MV-4-11 (cell line): ENCODE measurements around the gene OR5A2.
"Not testable (repeated sequence)": the region's sequence is repeated elsewhere in the genome, so short reads cannot be mapped to it uniquely, and the experiment has no call there.

ENCODE experiments used
- DNase-seq: peaks from one replicate; lab custom pipeline; 2025; lab: John Stamatoyannopoulos, UW

The OR5A2 gene

DNA sequence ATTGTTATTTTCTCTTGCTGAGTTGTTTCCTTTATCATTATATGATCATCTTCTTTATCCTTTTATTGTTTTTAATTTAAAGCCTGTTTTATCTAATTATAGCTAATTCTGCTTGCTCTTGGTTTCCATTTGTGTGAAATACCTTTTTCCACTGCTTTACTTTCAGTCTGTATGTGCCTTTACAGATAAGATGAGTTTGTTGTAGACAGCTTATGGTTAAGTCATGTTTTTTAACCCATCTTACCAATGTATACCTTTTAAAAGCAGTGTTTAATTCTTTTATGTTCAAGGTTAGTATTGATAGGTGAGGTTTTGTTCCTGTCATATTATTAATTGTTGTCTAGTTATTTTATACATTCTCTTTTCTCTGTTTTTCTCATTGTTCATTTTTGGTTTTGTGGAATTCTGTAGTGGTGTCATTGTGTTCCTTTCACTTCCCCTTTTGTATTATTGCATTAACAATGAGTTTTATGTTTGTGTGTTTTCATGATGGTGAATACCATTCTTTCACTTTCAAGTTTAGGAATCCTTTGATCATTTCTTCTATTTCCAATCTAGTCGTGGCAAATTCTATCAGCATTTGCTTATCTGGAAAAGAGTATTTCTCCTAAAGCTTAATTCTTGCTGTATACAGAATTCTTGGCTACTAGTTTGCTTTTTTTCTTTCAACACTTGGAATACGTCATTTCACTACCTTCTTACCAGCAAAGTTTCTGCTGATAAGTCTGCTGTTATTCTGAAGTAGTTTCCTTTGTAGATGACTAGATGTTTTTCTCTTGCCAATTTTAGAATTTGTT, 45.8 kb downstream of the OR5A2 start:
- peak; percentile 74 for DNase-seq

DNA sequence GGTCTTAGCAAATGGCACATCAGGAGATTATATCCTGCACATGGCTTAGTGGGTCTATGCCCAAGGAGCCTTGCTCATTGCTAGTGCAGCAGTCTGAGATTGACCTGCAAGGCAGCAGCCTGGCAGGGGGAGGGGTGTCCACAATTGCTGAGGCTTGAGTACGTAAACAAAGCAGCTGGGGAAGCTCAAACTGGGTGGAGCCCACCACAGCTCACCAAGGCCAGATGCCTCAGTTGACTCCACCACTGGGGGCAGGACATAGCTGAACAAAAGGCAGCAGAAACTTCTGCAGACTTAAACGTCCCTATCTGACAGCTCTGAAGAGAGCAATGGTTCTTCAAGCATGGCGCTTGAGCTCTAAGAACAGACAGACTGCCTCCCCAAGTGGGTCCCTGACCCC, 53.9 kb downstream of the OR5A2 start:
- DNase-seq: not testable (repeated sequence)

DNA sequence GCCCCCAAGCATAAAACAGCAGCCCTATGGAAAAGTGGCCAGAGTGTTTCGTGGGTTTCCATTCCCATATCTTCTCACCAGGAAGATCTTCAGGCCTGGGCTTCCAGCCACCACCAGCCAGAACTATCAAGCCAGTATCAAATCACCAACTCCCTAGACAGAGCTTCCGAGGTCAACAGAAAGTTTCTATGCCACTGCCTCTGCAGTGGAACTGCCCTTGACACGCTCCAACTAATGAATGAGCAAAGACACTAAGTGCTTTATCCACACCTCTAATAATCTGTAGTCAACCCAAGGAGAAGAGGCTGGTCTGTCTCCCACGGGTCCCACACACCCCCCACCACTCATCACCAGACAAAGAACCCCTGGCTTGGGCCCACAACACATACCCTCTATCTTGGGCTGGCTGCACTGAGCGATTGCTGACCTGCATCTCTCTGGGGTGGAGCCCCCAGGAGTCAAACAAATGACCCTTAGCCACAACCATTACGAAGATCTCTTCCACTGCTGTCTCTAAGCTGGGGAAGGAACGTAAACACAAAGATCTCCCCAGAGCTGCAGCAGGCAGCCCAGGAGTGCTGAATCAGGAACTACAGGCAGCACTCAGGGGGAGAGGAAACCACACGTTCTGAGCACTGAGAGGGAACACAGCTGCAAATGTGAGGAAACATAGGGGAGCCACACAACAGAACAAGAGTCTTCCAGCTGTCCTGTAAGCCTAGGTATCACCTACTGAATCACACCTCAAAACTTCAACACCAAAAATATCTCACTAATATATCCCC, 57.8 kb downstream of the OR5A2 start:
- peak; percentile 85 for DNase-seq
